Ishikawa (cell line): ENCODE data around the gene STRN.

Experiments used
- CEBPB ChIP-seq: IDR thresholded peaks from 2 replicates; pipeline ENCODE4 v1.6.1; 2012
- CREB1 ChIP-seq: IDR thresholded peaks from 2 replicates; pipeline ENCODE4 v1.6.1; 2012; ENCODE audit warnings: low read depth
- EGR1 ChIP-seq: IDR thresholded peaks from 2 replicates; pipeline ENCODE4 v1.6.1; 2012
- EP300 ChIP-seq: IDR thresholded peaks from 2 replicates; pipeline ENCODE4 v1.6.1; 2012; ENCODE audit warnings: borderline replicate concordance
- MAX ChIP-seq: IDR thresholded peaks from 2 replicates; pipeline ENCODE4 v1.6.1; 2012
- NFIC ChIP-seq: IDR thresholded peaks from 2 replicates; pipeline ENCODE4 v1.6.1; 2012
- RAD21 ChIP-seq: IDR thresholded peaks from 2 replicates; pipeline ENCODE4 v1.6.1; 2012; ENCODE audit warnings: low read depth
- YY1 ChIP-seq: IDR thresholded peaks from 2 replicates; pipeline ENCODE4 v1.6.1; 2012; ENCODE audit warnings: low read depth
- TF ChIP-seq, protein P1 (sequence below): IDR thresholded peaks from 2 replicates; pipeline ENCODE4 v1.6.1; 2012

DNA sequence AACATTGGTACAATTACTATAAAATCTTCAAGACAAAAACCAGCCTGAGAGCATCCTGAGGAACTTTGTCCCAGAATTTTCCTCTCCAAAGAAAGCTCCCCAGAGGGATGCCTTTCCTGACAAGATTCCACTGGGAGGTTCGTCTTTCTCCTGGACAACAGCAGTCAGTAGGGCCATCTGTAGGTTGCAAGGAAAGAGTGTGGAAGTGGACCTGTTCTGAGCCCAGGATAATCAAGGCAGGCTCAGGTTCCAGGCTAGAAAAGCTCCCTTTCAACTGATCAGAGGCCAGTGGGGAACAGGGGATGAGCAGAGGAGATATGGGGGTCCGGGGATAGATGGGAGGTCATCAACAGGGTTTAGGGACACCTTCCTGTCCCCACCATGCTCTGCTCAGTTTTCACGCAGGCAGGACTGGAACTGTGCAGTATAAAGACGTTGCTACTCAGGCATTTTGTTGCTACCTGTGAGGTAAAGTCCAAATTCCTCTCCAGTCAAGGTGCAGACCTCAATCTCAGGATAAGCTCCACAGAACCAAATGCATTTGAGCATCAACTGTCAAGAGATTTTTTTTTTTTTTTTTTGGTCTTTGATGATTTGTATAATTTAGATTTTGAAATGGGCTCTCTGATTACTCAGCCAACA lies 126.2 kb downstream of the STRN start:
- no peak for TF ChIP-seq YY1
- no peak for TF ChIP-seq MAX
- TF ChIP-seq CREB1, result no peak
- TF ChIP-seq EGR1, result no peak
- no peak for TF ChIP-seq NFIC
- TF ChIP-seq RAD21, result no peak
- no peak for TF ChIP-seq CEBPB
- TF ChIP-seq, protein P1, sequence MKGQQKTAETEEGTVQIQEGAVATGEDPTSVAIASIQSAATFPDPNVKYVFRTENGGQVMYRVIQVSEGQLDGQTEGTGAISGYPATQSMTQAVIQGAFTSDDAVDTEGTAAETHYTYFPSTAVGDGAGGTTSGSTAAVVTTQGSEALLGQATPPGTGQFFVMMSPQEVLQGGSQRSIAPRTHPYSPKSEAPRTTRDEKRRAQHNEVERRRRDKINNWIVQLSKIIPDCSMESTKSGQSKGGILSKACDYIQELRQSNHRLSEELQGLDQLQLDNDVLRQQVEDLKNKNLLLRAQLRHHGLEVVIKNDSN, result no peak
- TF ChIP-seq EP300, result no peak
